Renal pelvis (tissue), 12 donors: ENCODE results near the gene ECI1. TPM values are rescaled to one million over a fixed set of nuclear protein-coding genes. Genes with fewer than 3 reads are reported as not detected.

Experiments
- DNase-seq: peaks from one replicate; pipeline ENCODE4 v3.0.0-alpha.2; 2013
- long read RNA-seq, 16 experiments: transcript quantifications; one replicate each; lab custom pipeline, GENCODE V29; 2026
- polyA plus RNA-seq, 3 donors: library from polyadenylated mRNA; unstranded; fragments of 120-200 nt; gene quantifications; one replicate each; pipeline ENCODE4 v1.2.1, GENCODE V29; 2013; ENCODE audit not compliant: insufficient read length in 3 of 3

The ECI1 gene, protein sequence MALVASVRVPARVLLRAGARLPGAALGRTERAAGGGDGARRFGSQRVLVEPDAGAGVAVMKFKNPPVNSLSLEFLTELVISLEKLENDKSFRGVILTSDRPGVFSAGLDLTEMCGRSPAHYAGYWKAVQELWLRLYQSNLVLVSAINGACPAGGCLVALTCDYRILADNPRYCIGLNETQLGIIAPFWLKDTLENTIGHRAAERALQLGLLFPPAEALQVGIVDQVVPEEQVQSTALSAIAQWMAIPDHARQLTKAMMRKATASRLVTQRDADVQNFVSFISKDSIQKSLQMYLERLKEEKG
- polyA plus RNA-seq: 10 to 100 TPM; 76.6 to 90.9 (median 81.6) TPM
- long read RNA-seq, donor 1, transcript ECI1-206 (6 exons, 961 nt): minor isoform, 23 of 71 reads
- long read RNA-seq, donor 1, transcript ECI1-201 (7 exons, 1,541 nt): major isoform, 46 of 71 reads
- long read RNA-seq, donor 1, partial matches to known transcripts: 0 of 71 reads
- long read RNA-seq, donor 1, other reads (novel, unspliced or antisense): 0 of 71 reads
- long read RNA-seq, donor 2, transcript ECI1-206 (6 exons, 961 nt): minor isoform, 20 of 98 reads
- long read RNA-seq, donor 2, transcript ECI1-201 (7 exons, 1,541 nt): major isoform, 59 of 98 reads
- long read RNA-seq, donor 2, partial matches to known transcripts: 16 of 98 reads
- long read RNA-seq, donor 2, other reads (novel, unspliced or antisense): 0 of 98 reads
- long read RNA-seq, donor 3, transcript ECI1-206 (6 exons, 961 nt): minor isoform, 21 of 72 reads
- long read RNA-seq, donor 3, transcript ECI1-201 (7 exons, 1,541 nt): major isoform, 49 of 72 reads
- long read RNA-seq, donor 3, partial matches to known transcripts: 0 of 72 reads
- long read RNA-seq, donor 3, other reads (novel, unspliced or antisense): 0 of 72 reads
- long read RNA-seq, donor 4, transcript ECI1-206 (6 exons, 961 nt): minor isoform, 31 of 118 reads
- long read RNA-seq, donor 4, transcript ECI1-201 (7 exons, 1,541 nt): major isoform, 75 of 118 reads
- long read RNA-seq, donor 4, partial matches to known transcripts: 10 of 118 reads
- long read RNA-seq, donor 4, other reads (novel, unspliced or antisense): 0 of 118 reads
- long read RNA-seq, donor 5, transcript ECI1-201 (7 exons, 1,541 nt): major isoform, 29 of 54 reads
- long read RNA-seq, donor 5, transcript ECI1-206 (6 exons, 961 nt): minor isoform, 9 of 54 reads
- long read RNA-seq, donor 5, partial matches to known transcripts: 13 of 54 reads
- long read RNA-seq, donor 5, other reads (novel, unspliced or antisense): 0 of 54 reads
- long read RNA-seq, donor 6, transcript ECI1-201 (7 exons, 1,541 nt): major isoform, 67 of 103 reads
- long read RNA-seq, donor 6, transcript ECI1-206 (6 exons, 961 nt): minor isoform, 26 of 103 reads
- long read RNA-seq, donor 6, partial matches to known transcripts: 7 of 103 reads
- long read RNA-seq, donor 6, other reads (novel, unspliced or antisense): 0 of 103 reads
- long read RNA-seq, donor 7, transcript ECI1-206 (6 exons, 961 nt): minor isoform, 19 of 97 reads
- long read RNA-seq, donor 7, transcript ECI1-201 (7 exons, 1,541 nt): major isoform, 50 of 97 reads
- long read RNA-seq, donor 7, partial matches to known transcripts: 23 of 97 reads
- long read RNA-seq, donor 7, other reads (novel, unspliced or antisense): 0 of 97 reads
- long read RNA-seq, donor 8, transcript ECI1-206 (6 exons, 961 nt): minor isoform, 5 of 18 reads
- long read RNA-seq, donor 8, transcript ECI1-201 (7 exons, 1,541 nt): major isoform, 13 of 18 reads
- long read RNA-seq, donor 8, partial matches to known transcripts: 0 of 18 reads
- long read RNA-seq, donor 8, other reads (novel, unspliced or antisense): 0 of 18 reads
- long read RNA-seq, donor 9, transcript ECI1-206 (6 exons, 961 nt): minor isoform, 20 of 114 reads
- long read RNA-seq, donor 9, transcript ECI1-201 (7 exons, 1,541 nt): major isoform, 80 of 114 reads
- long read RNA-seq, donor 9, partial matches to known transcripts: 13 of 114 reads
- long read RNA-seq, donor 9, other reads (novel, unspliced or antisense): 0 of 114 reads
- long read RNA-seq, donor 10, transcript ECI1-206 (6 exons, 961 nt): minor isoform, 9 of 79 reads
- long read RNA-seq, donor 10, transcript ECI1-201 (7 exons, 1,541 nt): major isoform, 69 of 79 reads
- long read RNA-seq, donor 10, partial matches to known transcripts: 0 of 79 reads
- long read RNA-seq, donor 10, other reads (novel, unspliced or antisense): 0 of 79 reads
- long read RNA-seq, donor 11, transcript ECI1-201 (7 exons, 1,541 nt): major isoform, 32 of 45 reads
- long read RNA-seq, donor 11, transcript ECI1-206 (6 exons, 961 nt): minor isoform, 11 of 45 reads
- long read RNA-seq, donor 11, partial matches to known transcripts: 0 of 45 reads
- long read RNA-seq, donor 11, other reads (novel, unspliced or antisense): 0 of 45 reads
- long read RNA-seq, donor 12, transcript ECI1-206 (6 exons, 961 nt): minor isoform, 19 of 104 reads
- long read RNA-seq, donor 12, transcript ECI1-201 (7 exons, 1,541 nt): major isoform, 68 of 104 reads
- long read RNA-seq, donor 12, partial matches to known transcripts: 15 of 104 reads
- long read RNA-seq, donor 12, other reads (novel, unspliced or antisense): 0 of 104 reads
- long read RNA-seq, donor 13, transcript ECI1-201 (7 exons, 1,541 nt): major isoform, 24 of 52 reads
- long read RNA-seq, donor 13, transcript ECI1-206 (6 exons, 961 nt): minor isoform, 12 of 52 reads
- long read RNA-seq, donor 13, partial matches to known transcripts: 15 of 52 reads
- long read RNA-seq, donor 13, other reads (novel, unspliced or antisense): 0 of 52 reads
- long read RNA-seq, donor 14: 0 reads
- long read RNA-seq, donor 15: 0 reads
- long read RNA-seq, donor 16, transcript ECI1-206 (6 exons, 961 nt): minor isoform, 22 of 127 reads
- long read RNA-seq, donor 16, transcript ECI1-201 (7 exons, 1,541 nt): major isoform, 85 of 127 reads
- long read RNA-seq, donor 16, partial matches to known transcripts: 16 of 127 reads
- long read RNA-seq, donor 16, other reads (novel, unspliced or antisense): 0 of 127 reads

DNA sequence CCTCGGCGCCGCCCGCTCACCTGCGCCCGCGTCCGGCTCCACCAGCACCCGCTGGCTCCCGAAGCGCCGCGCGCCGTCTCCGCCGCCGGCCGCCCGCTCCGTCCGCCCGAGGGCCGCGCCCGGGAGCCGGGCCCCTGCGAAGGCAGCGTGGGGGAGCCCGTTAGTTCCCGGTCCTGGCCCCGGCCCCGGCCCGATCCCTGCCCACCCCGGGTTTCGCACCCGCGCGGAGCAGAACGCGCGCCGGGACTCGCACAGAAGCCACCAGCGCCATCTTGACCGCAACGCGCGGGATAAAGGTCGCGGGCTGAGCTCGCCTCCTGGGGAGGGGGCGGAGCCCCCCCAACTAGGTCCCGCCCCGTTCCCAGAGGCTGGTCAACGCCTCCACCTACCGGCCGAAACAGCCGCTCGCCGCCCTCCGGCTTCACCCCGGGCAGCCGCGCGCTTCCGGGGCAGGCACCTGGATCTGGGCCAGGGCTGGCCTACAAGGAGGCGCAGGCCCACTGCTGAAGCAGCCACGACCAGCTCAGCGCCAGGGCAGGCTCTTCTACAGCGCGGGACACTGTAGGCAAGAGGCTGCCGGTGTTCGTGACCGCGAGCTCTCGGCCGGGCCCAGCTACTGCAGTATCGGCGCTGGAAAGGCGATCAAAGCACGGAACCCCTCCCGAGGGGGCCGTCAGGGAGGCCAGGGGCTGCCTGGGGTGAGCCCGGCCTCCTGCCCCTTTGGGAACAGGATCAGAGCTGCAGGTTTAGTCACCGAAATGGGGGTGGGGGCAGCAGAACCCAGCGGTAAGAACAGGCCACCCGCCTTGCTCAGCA is at the start of gene ECI1:
Gene ECI1, minus strand, starts transcription at position 292 of the 816 bp plus-strand sequence. Its CDS starts 21 bp downstream, at position 271.
- DNase-seq: peak; percentile 92

DNA sequence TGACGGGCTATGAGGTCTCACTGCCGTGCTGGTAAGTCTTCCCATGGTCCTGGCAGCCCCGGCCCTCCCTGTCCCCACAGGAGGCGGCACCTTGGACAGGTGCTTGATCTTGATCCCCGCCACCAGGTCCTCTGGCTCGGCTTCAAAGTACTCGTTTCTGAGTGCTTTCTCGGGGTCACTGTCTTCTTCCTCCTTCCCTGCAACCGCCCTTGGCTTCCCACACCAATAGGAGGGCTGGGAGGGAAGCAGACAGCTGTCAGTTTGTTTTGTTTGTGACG is 48.5 kb upstream of the ECI1 start:
- no peak for DNase-seq

DNA sequence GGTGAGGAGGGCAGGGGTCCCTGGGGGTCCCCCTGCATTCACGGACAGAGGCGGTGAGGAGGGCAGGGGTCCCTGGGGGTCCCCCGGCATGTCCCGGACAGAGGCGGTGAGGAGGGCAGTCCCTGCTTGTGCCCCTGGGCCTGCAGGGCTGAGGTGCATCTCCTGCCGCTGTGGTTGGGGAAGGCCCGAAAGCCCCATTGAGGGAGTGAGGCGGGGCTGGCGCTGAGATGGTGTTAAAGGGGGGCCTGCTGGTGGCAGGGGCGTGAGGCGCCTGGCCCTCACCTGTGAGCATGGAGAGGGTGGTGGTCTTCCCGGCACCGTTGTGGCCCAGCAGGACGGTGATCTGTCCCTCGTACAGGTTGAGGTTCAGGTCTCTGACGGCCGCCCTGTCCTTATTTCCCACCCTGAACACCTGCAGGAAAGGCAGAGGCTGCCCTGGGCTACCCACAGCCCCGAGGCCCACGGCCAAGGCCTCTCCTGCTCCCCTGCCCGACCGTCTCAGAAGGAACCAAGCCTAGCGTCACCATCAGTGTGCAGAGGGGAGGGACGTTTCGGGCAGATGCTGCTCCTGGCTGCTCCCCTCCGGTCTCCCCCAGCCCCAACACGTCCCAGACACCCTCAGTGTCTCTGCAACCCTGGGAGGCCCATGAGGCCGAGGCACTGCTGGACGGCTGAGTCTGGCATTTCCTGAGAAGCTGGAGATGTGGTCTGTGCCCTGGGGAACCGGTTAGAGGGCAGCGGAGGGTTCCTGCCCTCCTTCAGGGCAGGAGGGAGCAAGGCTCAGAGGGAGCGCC is 47.9 kb upstream of the ECI1 start:
- DNase-seq: no peak

DNA sequence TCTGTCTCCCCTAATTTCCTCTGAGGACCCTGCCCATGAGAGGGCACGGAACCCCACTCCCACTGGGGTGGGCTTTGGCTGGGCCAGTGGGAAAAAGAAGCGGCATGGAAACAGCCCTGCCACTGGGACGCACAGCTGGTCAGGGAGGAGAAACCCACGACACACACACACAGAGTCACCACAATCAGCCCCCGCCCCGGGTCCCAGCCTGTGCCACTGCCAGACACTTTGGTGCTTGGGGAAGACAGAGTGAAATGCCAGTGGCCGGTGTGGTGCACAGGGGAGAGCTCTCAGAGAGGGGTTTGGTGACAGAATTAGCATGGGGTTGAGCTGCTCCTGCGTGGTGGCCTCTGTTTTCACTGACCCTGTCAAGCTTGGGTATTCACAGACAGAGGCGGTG is 47.2 kb upstream of the ECI1 start:
- no peak for DNase-seq

DNA sequence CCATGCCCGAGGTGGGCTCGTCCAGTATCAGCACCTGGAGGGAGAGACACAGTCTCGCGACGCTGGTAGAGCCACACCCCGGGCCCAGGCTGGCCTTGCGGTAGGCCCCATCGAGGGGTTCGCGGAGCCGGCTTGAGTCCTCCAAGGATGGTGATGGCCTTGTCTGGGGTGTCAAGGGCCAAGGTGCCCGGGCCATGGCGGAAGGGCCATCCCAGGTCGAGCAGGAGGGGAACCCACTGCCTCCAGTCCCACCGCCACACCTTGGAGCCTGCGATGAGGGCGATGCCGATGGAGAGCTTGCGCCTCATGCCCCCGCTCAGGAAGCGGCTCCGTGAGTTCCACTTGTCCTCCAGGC is 46.1 kb upstream of the ECI1 start:
- no peak for DNase-seq

DNA sequence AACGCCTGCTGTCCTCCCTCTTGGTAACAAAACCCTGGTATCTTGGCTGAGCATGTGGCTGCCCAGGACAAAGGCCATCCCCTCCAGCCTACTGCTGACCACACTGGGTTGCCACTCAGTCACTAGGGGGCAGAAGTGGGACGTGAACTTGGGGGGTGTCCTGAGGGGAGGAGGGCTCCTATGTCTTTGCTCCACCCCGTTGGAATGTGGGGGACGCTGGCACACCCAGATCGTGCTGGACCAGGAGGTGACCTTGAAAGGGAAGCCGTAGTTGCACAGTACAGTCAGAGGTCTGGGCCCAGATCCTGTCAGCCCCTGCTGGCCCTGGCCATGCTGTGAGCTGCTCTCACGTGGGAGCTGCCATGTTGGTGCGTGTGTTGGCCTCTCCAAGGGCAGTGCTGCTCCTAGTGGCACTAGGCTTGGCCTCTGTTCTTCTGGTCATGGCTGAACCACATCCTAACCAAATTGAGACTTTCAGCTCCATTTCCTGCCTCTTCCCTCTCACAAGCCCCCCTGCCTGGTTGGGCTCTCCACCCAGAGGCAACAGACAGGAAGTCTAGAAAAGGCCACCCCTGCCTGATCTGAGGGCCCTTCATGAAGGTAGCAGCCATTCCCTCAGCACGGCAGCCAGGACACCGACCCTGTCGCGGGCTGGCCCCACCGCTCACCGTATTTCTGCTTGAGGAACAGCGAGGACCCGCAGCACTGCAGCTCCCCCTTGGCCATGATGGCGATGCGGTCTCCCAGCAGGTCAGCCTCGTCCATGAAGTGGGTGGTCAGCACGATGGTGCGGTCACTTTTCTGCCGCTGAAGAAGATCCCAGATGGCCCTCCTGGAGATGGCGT is 45.5 kb upstream of the ECI1 start:
- DNase-seq: no peak

DNA sequence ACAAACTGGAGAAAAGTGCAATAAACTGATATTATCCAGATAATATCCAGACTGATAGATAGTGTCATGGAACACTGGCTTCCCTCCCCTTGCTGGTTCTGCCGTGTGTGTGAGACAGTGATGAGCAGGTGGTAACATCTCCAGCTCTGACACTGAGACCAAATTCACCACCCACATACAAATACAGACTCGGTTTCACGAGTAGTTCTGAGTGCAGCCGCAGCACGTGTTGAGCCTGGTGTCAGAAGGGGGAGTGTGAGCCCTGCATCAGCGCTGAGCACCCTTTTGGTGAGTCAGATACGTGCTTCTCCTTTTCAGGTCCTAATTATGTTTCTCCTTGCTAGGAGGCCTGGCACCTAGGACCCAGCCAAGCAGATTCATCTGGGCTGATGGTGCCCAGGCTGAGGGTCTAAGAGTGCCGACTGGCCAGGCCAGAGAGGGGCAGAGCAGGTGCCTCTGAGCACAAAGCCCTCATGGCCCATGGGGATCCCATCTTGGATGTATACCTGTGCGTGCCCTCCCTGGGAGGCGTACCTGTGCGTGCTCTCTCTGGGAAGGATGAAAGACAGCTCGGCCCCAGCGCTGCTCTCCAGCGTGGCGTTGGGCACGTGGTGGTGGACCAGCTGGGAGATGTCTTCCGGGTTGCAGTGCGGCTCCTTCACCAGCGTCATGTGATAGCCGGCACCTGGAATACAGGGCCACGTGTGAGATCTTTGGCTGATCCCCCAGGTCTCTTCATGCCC is 43.8 kb upstream of the ECI1 start:
- no peak for DNase-seq

DNA sequence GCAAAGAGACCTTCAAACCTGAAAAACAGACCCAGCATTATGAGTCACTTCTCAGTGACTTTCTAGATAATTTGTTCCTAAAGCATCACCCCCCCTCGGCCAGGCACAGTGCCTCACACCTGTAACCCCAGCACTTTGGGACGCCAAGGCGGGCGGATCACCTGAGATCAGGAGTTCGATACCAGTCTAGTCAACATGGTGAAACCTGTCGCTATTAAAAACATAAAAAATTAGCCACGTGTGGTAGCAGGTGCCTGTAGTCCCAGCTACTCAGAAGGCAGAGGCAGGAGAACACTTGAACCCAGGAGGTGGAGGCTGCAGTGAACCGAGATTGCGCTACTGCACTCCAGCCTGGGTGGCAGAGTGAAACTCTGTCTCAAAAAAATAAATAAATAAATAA is 40.8 kb upstream of the ECI1 start:
- DNase-seq: no peak

DNA sequence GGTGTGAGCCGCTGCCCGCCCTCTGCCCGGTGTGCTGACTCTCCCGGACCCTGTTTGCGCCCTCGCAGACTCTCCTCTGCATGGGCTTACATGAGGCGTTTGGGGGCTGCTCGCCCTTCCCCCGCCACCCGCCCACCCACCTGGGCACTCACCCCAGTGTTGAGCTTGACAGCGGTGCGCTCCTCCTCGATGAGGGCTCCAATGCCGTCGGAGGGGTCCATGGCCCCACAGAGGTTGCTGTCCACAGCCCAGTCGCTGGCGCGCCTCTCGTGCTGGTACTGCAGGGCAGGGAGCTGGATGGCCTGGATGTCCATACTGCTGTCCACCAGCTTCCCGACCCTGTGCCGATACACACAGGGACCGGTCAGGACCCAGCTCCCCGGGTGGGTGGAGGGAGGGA is 37.9 kb upstream of the ECI1 start:
- no peak for DNase-seq

DNA sequence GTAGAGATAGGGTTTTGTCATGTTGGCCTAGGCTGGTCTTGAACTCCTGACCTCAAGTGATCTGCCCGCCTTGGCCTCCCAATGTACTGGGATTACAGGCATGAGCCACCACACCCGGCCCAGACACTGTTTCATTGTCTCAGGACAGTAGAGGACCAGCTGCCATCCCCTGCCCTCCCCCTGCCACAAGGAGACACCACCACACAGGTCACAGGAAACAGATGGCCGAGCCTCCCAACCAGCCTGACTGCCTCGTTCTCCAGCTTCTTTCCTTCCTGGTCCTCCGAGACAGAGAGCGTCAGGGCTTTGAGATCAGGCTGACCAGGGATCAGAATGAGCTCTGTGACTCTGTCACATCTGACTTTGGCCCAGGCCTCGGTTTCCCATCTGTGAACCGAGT is 37.3 kb upstream of the ECI1 start:
- DNase-seq: no peak

DNA sequence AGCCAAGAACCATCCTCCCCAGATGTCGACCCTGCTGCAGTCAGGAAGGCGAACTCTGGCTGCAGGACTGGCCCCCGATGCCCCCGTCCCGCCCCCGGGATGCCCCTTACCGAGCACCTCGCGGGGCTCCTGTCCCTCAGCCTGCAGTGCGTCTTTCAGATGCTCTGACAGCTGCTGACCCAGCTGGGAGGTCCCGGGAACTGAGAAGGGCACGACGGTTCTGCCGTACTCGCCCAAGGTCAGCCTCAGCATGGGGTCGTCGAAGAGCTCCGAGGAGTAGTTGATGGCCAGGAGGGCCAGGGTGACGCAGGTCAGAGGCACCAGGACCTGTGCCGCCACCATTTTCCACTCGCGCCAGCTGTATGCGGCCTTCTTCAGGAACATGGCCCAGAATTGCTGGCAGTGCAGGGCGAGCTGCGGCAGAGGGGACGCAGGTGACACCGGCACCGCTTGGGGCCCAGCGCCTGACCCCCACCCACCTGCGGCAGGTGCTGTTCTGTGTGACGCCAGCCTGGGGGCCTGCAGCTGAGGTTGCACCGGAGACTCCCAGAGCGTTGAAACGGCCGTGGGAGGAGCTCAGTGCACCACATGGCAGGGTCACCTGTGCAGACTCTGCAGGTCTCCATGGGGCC is 36.6 kb upstream of the ECI1 start:
- no peak for DNase-seq

DNA sequence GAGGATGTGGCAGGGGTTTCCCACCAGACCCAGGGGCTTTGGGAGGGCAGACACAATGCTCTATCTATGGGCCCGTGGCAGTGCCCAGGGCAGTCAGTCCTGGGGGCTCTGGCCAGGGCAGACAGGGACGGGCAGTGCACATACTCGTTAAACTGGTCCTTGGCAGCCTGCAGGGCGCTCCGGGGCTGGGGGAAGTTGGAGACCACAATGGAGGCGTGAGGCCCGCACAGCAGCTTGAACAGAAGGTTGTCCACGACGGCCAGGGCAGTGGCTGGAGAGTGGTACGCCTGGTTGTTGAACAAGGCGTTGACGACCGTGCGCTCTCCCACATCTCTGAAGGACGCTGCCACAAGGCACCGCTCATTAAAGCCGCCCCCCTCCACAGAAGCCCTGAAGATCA is 35.2 kb upstream of the ECI1 start:
- DNase-seq: no peak

DNA sequence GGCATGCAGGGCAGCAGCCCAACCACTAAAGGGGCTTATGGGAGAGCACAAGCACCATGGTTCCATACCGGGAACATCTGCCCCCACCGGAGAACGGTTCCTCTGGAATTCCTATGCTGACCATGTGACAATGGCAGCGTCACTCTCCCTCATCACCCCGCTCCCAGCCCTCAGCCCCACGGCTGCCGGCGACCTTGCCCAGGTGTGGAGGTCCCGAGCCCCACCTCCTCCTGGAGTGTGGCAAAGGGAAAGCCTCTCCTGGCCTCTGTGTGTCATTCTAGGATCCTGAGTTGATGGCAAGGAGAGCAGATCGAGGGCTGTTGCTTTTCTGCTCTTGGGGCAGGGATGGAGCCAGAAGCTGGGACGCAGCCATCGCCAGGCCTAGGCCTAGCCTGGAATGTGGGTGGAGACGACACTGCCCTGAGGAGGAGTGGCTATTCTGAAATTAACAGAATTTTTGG is 34.4 kb upstream of the ECI1 start:
- no peak for DNase-seq

DNA sequence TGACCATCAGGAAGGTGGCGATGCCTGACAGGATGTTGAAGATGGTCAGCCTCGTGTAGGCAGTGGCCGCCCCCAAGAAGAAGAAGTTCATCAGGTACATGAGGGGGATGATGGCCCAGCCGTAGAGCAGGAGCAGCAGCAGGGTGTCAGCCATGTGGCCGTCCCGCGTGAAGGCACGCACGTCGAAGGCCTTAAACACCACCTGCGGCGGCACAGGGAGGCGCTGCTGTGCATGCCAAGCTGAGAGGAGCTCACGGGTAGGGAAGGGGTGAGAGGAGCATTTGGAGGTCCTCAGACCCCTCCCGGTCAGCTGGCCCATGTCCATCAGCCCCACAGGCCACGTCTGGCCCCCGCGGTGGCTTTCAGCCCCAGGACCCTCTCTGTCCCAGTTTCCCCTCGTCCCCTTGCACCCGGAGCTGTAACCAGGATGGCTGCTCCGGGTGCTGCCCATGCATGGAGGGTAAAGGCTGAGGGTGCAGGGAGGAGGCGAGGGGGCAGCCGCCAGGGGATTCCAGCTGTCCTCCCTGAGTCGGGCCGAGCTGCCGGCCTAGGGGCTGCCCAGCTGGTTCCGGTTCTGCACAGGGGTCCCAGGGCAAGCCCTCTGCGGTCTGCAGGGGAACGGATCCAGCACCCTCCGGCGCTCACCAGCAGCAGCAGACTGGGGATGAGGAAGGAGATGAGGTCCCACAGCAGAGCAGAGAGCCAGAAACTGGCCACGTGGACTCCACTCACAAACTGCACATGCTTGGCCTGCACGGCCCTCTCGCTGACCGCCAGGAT is 33.6 kb upstream of the ECI1 start:
- no peak for DNase-seq
